K562 (cell line): ENCODE results near the gene MXD3. TPM values are rescaled to one million over a fixed set of nuclear protein-coding genes. Genes with fewer than 3 reads are reported as not detected.
A peak's percentile ranks its signal among the peaks of the same experiment; 100 is the strongest.

ENCODE experiments used
- CTCF ChIP-seq, 3 experiments: IDR thresholded peaks in 2 of 3; conservative IDR thresholded peaks in 1 of 3; 2 replicates each; pipeline ENCODE4 v1.5.1; 2011 to 2012; ENCODE audit warnings: low read length in 3 of 3, mild to moderate bottlenecking in 3 of 3, control low read depth in 2 of 3, improper control_type of control experiment in 1 of 3, inconsistent platforms in 1 of 3, low read depth in 1 of 3, mixed read lengths in 1 of 3, moderate library complexity in 1 of 3; ENCODE audit not compliant: insufficient read depth in 2 of 3
- E2F3 ChIP-seq: fragments of 250-450 bp; sonication (Bioruptor Pico); IDR thresholded peaks from 2 replicates; pipeline ENCODE4 v1.4.0; 2020; ENCODE audit warnings: mild to moderate bottlenecking
- GABPB2 ChIP-seq: fragments of 250-450 bp; sonication (Bioruptor Pico); conservative IDR thresholded peaks from 2 replicates; pipeline ENCODE4 v1.5.1; 2021; ENCODE audit warnings: mild to moderate bottlenecking
- HMBOX1 ChIP-seq: sonication (generic); IDR thresholded peaks from 2 replicates; pipeline ENCODE4 v1.6.1; 2016
- NCOA2 ChIP-seq, 2 experiments: fragments of 450-650 bp; IDR thresholded peaks; 2 replicates each; pipeline ENCODE4 v1.6.1; 2018; ENCODE audit warnings: mild to moderate bottlenecking in 2 of 2, moderate library complexity in 1 of 2; ENCODE audit not compliant: partially characterized antibody in 2 of 2
- RB1 ChIP-seq: fragments of 450-650 bp; IDR thresholded peaks from 2 replicates; pipeline ENCODE4 v1.6.1; 2017; ENCODE audit warnings: low read depth, mild to moderate bottlenecking
- RBM22 ChIP-seq: fragments of 200-400 bp; formaldehyde crosslinking; IDR thresholded peaks from 2 replicates; pipeline ENCODE4 v1.6.1; 2018; ENCODE audit warnings: low read length, low read depth; ENCODE audit not compliant: poor library complexity, severe bottlenecking
- RFX1 ChIP-seq: fragments of 450-650 bp; IDR thresholded peaks from 2 replicates; pipeline ENCODE4 v1.6.1; 2016; ENCODE audit warnings: mild to moderate bottlenecking, moderate library complexity
- polyA plus RNA-seq, 8 experiments: library from polyadenylated mRNA; depleted of rRNA in 4 of 8; stranded (reverse) in 5 of 8; unstranded in 3 of 8; fragments of >200 nt; fragmentation: Nextera tagmentation in 2 of 8; fragmentation: Illumina TruSeq in 1 of 8; extraction: Ambion mirVana in 2 of 8; extraction: Trizol in 1 of 8; gene quantifications; 2 replicates each; pipeline versions ENCODE4 v1.2.1 to v1.2.3, GENCODE V29; 2011 to 2014; ENCODE audit warnings: inconsistent platforms in 1 of 8, missing spikeins in 1 of 8
- total RNA-seq, 7 experiments: library from RNA; depleted of rRNA in 6 of 7; stranded (reverse); fragments of >200 nt in 6 of 7; fragmentation: Illumina TruSeq in 2 of 7; extraction: Trizol in 2 of 7; gene quantifications; 2 replicates each; pipeline versions ENCODE4 v1.2.1 to v1.2.3, GENCODE V29; 2011 to 2021; ENCODE audit warnings: low replicate concordance in 1 of 7
- TF ChIP-seq, protein P1 (sequence below): fragments of 250-450 bp; sonication (Bioruptor Pico); IDR thresholded peaks from 2 replicates; pipeline ENCODE4 v1.4.0; 2020; ENCODE audit warnings: mild to moderate bottlenecking, moderate library complexity
- TF ChIP-seq, protein P2 (sequence below): sonication (generic); formaldehyde crosslinking; IDR thresholded peaks from 2 replicates; pipeline ENCODE4 v1.8.0; 2022; ENCODE audit warnings: missing genetic modification reagents, mild to moderate bottlenecking, moderate library complexity, borderline replicate concordance
- TF ChIP-seq, protein P3 (sequence below), 2 experiments: IDR thresholded peaks in 1 of 2; conservative IDR thresholded peaks in 1 of 2; 2 replicates each; pipeline ENCODE4 v1.6.1; 2016; ENCODE audit warnings: low read depth in 2 of 2, mild to moderate bottlenecking in 1 of 2, missing compliant biosample characterization in 1 of 2, missing genetic modification characterization in 1 of 2, moderate library complexity in 1 of 2
- TF ChIP-seq, protein P4 (sequence below): fragments of 450-650 bp; IDR thresholded peaks from 2 replicates; pipeline ENCODE4 v1.6.1; 2016; ENCODE audit warnings: low read depth, mild to moderate bottlenecking, moderate library complexity
- TF ChIP-seq, protein P5 (sequence below), 3 experiments: fragments of 200-800 bp in 1 of 3; sonication (Bioruptor generic) in 1 of 3; sonication (generic) in 1 of 3; formaldehyde crosslinking in 1 of 3; IDR thresholded peaks; 2 replicates each; pipeline versions ENCODE4 v1.6.1 to v1.8.0; 2016 to 2022; ENCODE audit warnings: mild to moderate bottlenecking in 2 of 3, missing compliant biosample characterization in 2 of 3, missing genetic modification characterization in 2 of 3, missing genetic modification reagents in 1 of 3
- TF ChIP-seq, protein P6 (sequence below): fragments of 450-650 bp; IDR thresholded peaks from 2 replicates; pipeline ENCODE4 v1.7.0; 2016; ENCODE audit warnings: borderline replicate concordance

MXD3 gene
- total and polyA plus RNA-seq, 9 of the 15 experiments (the other 6 are each of a cell fraction or from before 2014, with no cell fraction given), result 0.28 to 24.8 (median 4.5) TPM

DNA sequence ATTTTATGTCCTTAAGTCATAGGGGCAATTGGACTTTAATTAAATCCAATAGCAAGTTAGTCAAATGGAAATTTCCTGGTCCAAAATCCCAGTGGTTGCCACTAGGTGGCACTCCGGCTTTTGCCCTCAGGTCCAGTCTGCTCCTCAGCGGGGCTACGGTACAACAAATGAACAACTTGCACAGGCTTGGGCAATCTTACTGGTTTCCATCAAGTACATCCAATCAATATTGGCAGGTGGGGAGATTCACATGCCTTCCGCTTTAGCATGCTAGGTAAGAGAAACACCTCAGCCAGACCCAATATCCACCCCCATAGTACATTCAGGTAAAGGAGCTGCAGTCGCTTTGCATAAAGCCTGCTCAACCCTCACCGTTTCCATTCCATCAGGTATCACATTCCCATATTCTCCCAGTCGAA, 6.3 kb upstream of the MXD3 start (continued):
- TF ChIP-seq, protein P1, sequence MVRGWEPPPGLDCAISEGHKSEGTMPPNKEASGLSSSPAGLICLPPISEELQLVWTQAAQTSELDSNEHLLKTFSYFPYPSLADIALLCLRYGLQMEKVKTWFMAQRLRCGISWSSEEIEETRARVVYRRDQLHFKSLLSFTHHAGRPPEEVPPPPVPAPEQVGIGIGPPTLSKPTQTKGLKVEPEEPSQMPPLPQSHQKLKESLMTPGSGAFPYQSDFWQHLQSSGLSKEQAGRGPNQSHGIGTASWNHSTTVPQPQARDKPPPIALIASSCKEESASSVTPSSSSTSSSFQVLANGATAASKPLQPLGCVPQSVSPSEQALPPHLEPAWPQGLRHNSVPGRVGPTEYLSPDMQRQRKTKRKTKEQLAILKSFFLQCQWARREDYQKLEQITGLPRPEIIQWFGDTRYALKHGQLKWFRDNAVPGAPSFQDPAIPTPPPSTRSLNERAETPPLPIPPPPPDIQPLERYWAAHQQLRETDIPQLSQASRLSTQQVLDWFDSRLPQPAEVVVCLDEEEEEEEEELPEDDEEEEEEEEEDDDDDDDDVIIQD (CRISPR knock-in tag), result no peak
- TF ChIP-seq CTCF (IDR thresholded peaks at IDR 0.05 in 2 of 3, conservative IDR thresholded peaks at IDR 0.05 in 1 of 3; ENCODE audit: insufficient read depth in 2 of 3, low read depth in 1 of 3, low read length in 3 of 3) (peak; percentile 87 to 98 (median 94)), RFX1 (no peak), RB1 (0 out of 2 replicates have a peak, but pooled peaks have one; percentile 19), RBM22 (no peak), NCOA2 (IDR thresholded peaks at IDR 0.05; ENCODE audit: partially characterized antibody in 2 of 2) (no peak), E2F3 (CRISPR knock-in tag) (no peak), GABPB2 (CRISPR knock-in tag) (no peak), HMBOX1 (peak; percentile 30; the same call in 1 of the 2 replicates)
- TF ChIP-seq, protein P2, sequence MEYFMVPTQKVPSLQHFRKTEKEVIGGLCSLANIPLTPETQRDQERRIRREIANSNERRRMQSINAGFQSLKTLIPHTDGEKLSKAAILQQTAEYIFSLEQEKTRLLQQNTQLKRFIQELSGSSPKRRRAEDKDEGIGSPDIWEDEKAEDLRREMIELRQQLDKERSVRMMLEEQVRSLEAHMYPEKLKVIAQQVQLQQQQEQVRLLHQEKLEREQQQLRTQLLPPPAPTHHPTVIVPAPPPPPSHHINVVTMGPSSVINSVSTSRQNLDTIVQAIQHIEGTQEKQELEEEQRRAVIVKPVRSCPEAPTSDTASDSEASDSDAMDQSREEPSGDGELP (CRISPR knock-in tag), result no peak
- TF ChIP-seq, protein P3, sequence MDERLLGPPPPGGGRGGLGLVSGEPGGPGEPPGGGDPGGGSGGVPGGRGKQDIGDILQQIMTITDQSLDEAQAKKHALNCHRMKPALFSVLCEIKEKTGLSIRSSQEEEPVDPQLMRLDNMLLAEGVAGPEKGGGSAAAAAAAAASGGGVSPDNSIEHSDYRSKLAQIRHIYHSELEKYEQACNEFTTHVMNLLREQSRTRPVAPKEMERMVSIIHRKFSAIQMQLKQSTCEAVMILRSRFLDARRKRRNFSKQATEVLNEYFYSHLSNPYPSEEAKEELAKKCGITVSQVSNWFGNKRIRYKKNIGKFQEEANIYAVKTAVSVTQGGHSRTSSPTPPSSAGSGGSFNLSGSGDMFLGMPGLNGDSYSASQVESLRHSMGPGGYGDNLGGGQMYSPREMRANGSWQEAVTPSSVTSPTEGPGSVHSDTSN (CRISPR knock-in tag; IDR thresholded peaks at IDR 0.05; ENCODE audit: low read depth), result no peak
- TF ChIP-seq, protein P3 (tag; conservative IDR thresholded peaks at IDR 0.05; ENCODE audit: low read depth), result no peak
- TF ChIP-seq, protein P4, sequence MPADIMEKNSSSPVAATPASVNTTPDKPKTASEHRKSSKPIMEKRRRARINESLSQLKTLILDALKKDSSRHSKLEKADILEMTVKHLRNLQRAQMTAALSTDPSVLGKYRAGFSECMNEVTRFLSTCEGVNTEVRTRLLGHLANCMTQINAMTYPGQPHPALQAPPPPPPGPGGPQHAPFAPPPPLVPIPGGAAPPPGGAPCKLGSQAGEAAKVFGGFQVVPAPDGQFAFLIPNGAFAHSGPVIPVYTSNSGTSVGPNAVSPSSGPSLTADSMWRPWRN, result no peak
- TF ChIP-seq, protein P5, sequence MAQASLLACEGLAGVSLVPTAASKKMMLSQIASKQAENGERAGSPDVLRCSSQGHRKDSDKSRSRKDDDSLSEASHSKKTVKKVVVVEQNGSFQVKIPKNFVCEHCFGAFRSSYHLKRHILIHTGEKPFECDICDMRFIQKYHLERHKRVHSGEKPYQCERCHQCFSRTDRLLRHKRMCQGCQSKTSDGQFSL (CRISPR knock-in tag; IDR thresholded peaks at IDR 0.05), result no peak
- TF ChIP-seq, protein P5 (tag; IDR thresholded peaks at IDR 0.05), result no peak
- TF ChIP-seq, protein P6, sequence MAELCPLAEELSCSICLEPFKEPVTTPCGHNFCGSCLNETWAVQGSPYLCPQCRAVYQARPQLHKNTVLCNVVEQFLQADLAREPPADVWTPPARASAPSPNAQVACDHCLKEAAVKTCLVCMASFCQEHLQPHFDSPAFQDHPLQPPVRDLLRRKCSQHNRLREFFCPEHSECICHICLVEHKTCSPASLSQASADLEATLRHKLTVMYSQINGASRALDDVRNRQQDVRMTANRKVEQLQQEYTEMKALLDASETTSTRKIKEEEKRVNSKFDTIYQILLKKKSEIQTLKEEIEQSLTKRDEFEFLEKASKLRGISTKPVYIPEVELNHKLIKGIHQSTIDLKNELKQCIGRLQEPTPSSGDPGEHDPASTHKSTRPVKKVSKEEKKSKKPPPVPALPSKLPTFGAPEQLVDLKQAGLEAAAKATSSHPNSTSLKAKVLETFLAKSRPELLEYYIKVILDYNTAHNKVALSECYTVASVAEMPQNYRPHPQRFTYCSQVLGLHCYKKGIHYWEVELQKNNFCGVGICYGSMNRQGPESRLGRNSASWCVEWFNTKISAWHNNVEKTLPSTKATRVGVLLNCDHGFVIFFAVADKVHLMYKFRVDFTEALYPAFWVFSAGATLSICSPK, result no peak
